ENCODE measurements around the gene HTR1E.
"Not testable (repeated sequence)": the region's sequence is repeated elsewhere in the genome, so short reads cannot be mapped to it uniquely, and the experiment has no call there.

The HTR1E gene

GRCh38 chr6:86916393-86916792 is 20.9 kb upstream of the HTR1E start:
- Histone ChIP-seq H3K9ac (ENCODE audit: low read length) (no peak overlapping the region), H4K91ac (ENCODE audit: low read depth, low read length) (no peak overlapping the region), H3K14ac (ENCODE audit: low read length) (no peak overlapping the region), H4K8ac (ENCODE audit: low read depth, low read length) (no peak overlapping the region), H3K4me2 (ENCODE audit: low read length) (no peak overlapping the region), H2BK5ac (ENCODE audit: low read depth, low read length, poor library complexity) (no peak overlapping the region), H3K27me3 (ENCODE audit: insufficient read depth, low read length) (no peaks in the 10 kb centered on the region), H3K4me1 (ENCODE audit: control insufficient read depth in 1 of 2, insufficient read depth in 2 of 2, low read length in 2 of 2) (no peaks in the 10 kb centered on the region), H3K18ac (ENCODE audit: low read length) (no peak overlapping the region), H2AFZ (ENCODE audit: insufficient read depth, low read length, poor library complexity) (no peak overlapping the region), H3K9me3 (ENCODE audit: insufficient read depth, low read depth, low read length) (no peaks in the 10 kb centered on the region), H2BK120ac (ENCODE audit: insufficient read depth, low read length, poor library complexity) (no peak overlapping the region), H3K36me3 (ENCODE audit: control insufficient read depth in 1 of 2, insufficient read depth in 2 of 2, low read length in 2 of 2) (no peaks in the 10 kb centered on the region), H3K23ac (ENCODE audit: low read length) (no peak overlapping the region), H3K79me1 (ENCODE audit: low read length) (no peaks in the 10 kb centered on the region), H2AK5ac (ENCODE audit: low read length) (no peak overlapping the region), H3K4me3 (ENCODE audit: low read depth, low read length) (no peak overlapping the region), H3K27ac (ENCODE audit: low read depth, low read length) (no peak overlapping the region), H3K79me2 (ENCODE audit: control insufficient read depth, insufficient read depth, low read length, poor library complexity) (no peaks in the 10 kb centered on the region), H2BK12ac (ENCODE audit: low read length) (no peak overlapping the region), H3K4ac (ENCODE audit: low read depth, low read length) (no peak overlapping the region), H4K12ac (ENCODE audit: low read depth, low read length) (no peak overlapping the region)
- DNase-seq, result no peak
- WGBS (ENCODE audit: extremely low coverage, insufficient coverage, insufficient read length), result no CpG with 5 or more reads among the region's 2 CpGs

- H2AK5ac ChIP-seq (ENCODE audit: low read length); H3K79me1 ChIP-seq (ENCODE audit: low read length); H4K12ac ChIP-seq (ENCODE audit: low read depth, low read length); H3K4ac ChIP-seq (ENCODE audit: low read depth, low read length); H3K9me3 ChIP-seq (ENCODE audit: insufficient read depth, low read depth, low read length); H2BK5ac ChIP-seq (ENCODE audit: low read depth, low read length, poor library complexity); H3K27ac ChIP-seq (ENCODE audit: low read depth, low read length); H3K36me3 ChIP-seq (ENCODE audit: control insufficient read depth in 1 of 2, insufficient read depth in 2 of 2, low read length in 2 of 2); H3K27me3 ChIP-seq (ENCODE audit: insufficient read depth, low read length); H4K91ac ChIP-seq (ENCODE audit: low read depth, low read length); H4K8ac ChIP-seq (ENCODE audit: low read depth, low read length); H2BK12ac ChIP-seq (ENCODE audit: low read length); H2AFZ ChIP-seq (ENCODE audit: insufficient read depth, low read length, poor library complexity); H3K9ac ChIP-seq (ENCODE audit: low read length); H3K18ac ChIP-seq (ENCODE audit: low read length); H3K14ac ChIP-seq (ENCODE audit: low read length); H3K4me1 ChIP-seq (ENCODE audit: control insufficient read depth in 1 of 2, insufficient read depth in 2 of 2, low read length in 2 of 2); H3K4me3 ChIP-seq (ENCODE audit: low read depth, low read length); H3K23ac ChIP-seq (ENCODE audit: low read length); H3K4me2 ChIP-seq (ENCODE audit: low read length); DNase-seq; H3K79me2 ChIP-seq (ENCODE audit: control insufficient read depth, insufficient read depth, low read length, poor library complexity); H2BK120ac ChIP-seq (ENCODE audit: insufficient read depth, low read length, poor library complexity): not testable (repeated sequence)
- no CpG with 5 or more reads among the region's 2 CpGs for WGBS (ENCODE audit: extremely low coverage, insufficient coverage, insufficient read length)
These were observed 10.2 kb upstream of the HTR1E start for GRCh38 chr6:86927138-86927537.

- H3K79me2 ChIP-seq (ENCODE audit: control insufficient read depth, insufficient read depth, low read length, poor library complexity); H3K9me3 ChIP-seq (ENCODE audit: insufficient read depth, low read depth, low read length); H3K18ac ChIP-seq (ENCODE audit: low read length); DNase-seq; H2AK5ac ChIP-seq (ENCODE audit: low read length); H4K8ac ChIP-seq (ENCODE audit: low read depth, low read length); H3K4me1 ChIP-seq (ENCODE audit: control insufficient read depth in 1 of 2, insufficient read depth in 2 of 2, low read length in 2 of 2); H3K9ac ChIP-seq (ENCODE audit: low read length); H3K27ac ChIP-seq (ENCODE audit: low read depth, low read length); H3K14ac ChIP-seq (ENCODE audit: low read length); H2BK120ac ChIP-seq (ENCODE audit: insufficient read depth, low read length, poor library complexity); H3K4me2 ChIP-seq (ENCODE audit: low read length); H4K12ac ChIP-seq (ENCODE audit: low read depth, low read length); H3K4me3 ChIP-seq (ENCODE audit: low read depth, low read length); H4K91ac ChIP-seq (ENCODE audit: low read depth, low read length); H2BK12ac ChIP-seq (ENCODE audit: low read length); H2AFZ ChIP-seq (ENCODE audit: insufficient read depth, low read length, poor library complexity); H2BK5ac ChIP-seq (ENCODE audit: low read depth, low read length, poor library complexity); H3K27me3 ChIP-seq (ENCODE audit: insufficient read depth, low read length); H3K23ac ChIP-seq (ENCODE audit: low read length); H3K4ac ChIP-seq (ENCODE audit: low read depth, low read length); H3K79me1 ChIP-seq (ENCODE audit: low read length); H3K36me3 ChIP-seq (ENCODE audit: control insufficient read depth in 1 of 2, insufficient read depth in 2 of 2, low read length in 2 of 2): not testable (repeated sequence)
- no CpG with 5 or more reads among the region's 11 CpGs for WGBS (ENCODE audit: extremely low coverage, insufficient coverage, insufficient read length)
These were observed 9.5 kb upstream of the HTR1E start for GRCh38 chr6:86927859-86928258.

- Histone ChIP-seq H3K4me2 (ENCODE audit: low read length) (no peak overlapping the region), H3K79me2 (ENCODE audit: control insufficient read depth, insufficient read depth, low read length, poor library complexity) (peaks cover 7% of the 10 kb centered on the region), H3K23ac (ENCODE audit: low read length) (no peak overlapping the region), H2BK120ac (ENCODE audit: insufficient read depth, low read length, poor library complexity) (no peak overlapping the region), H4K91ac (ENCODE audit: low read depth, low read length) (no peak overlapping the region), H2AK5ac (ENCODE audit: low read length) (no peak overlapping the region), H3K36me3 (ENCODE audit: control insufficient read depth in 1 of 2, insufficient read depth in 2 of 2, low read length in 2 of 2) (no peaks in the 10 kb centered on the region), H3K27ac (ENCODE audit: low read depth, low read length) (no peak overlapping the region), H3K4ac (ENCODE audit: low read depth, low read length) (no peak overlapping the region), H2AFZ (ENCODE audit: insufficient read depth, low read length, poor library complexity) (no peak overlapping the region), H3K4me3 (ENCODE audit: low read depth, low read length) (no peak overlapping the region), H4K8ac (ENCODE audit: low read depth, low read length) (no peak overlapping the region), H3K14ac (ENCODE audit: low read length) (no peak overlapping the region), H3K9ac (ENCODE audit: low read length) (no peak overlapping the region), H2BK5ac (ENCODE audit: low read depth, low read length, poor library complexity) (no peak overlapping the region), H2BK12ac (ENCODE audit: low read length) (no peak overlapping the region), H3K79me1 (ENCODE audit: low read length) (peaks cover 8% of the 10 kb centered on the region), H4K12ac (ENCODE audit: low read depth, low read length) (no peak overlapping the region), H3K27me3 (ENCODE audit: insufficient read depth, low read length) (no peaks in the 10 kb centered on the region), H3K18ac (ENCODE audit: low read length) (no peak overlapping the region), H3K9me3 (ENCODE audit: insufficient read depth, low read depth, low read length) (no peaks in the 10 kb centered on the region), H3K4me1 (ENCODE audit: control insufficient read depth in 1 of 2, insufficient read depth in 2 of 2, low read length in 2 of 2) (no peaks in the 10 kb centered on the region)
- DNase-seq, result no peak
- no CpG with 5 or more reads among the region's 1 CpG for WGBS (ENCODE audit: extremely low coverage, insufficient coverage, insufficient read length)
These were observed 3.0 kb upstream of the HTR1E start for GRCh38 chr6:86934365-86934764.
